B cell (primary cell): ENCODE measurements around the gene MRGPRX2.

ENCODE experiments used
- CTCF ChIP-seq: fragments of 200-600 bp; IDR thresholded peaks from one replicate; pipeline ENCODE4 v1.8.0; 2022; ENCODE audit warnings: antibody characterized with exemption, mild to moderate bottlenecking
- EZH2 ChIP-seq: IDR thresholded peaks from 2 replicates; pipeline ENCODE4 v1.6.1; 2012; ENCODE audit warnings: borderline replicate concordance, low read depth, mild to moderate bottlenecking, moderate library complexity, low read length; ENCODE audit not compliant: insufficient read depth, poor library complexity, severe bottlenecking

DNA sequence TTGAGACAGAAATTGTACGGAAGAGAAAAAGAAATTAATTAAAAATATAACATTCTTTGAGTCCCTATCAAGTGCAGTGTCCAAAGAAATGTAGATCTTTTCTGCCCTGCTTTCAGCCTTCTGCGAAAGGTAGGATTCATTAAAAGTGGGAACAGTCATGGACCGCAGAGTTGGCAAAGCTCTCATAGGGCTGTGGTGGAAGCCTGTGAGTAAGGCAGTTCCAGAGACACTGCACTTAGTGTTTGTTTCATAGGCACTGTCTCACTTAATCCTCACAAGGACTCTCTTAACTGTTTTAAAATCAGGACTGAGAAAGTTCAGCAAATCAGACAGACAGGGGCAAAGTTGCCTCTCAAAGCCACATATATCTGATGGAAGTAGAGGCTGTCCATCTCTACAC lies 5.5 kb downstream of the MRGPRX2 start:
- TF ChIP-seq CTCF (no peak), EZH2 (no peak)
